ENCODE measurements around the gene TOP1.
A peak's percentile ranks its signal among the peaks of the same experiment; 100 is the strongest.
"Not testable (repeated sequence)": the region's sequence is repeated elsewhere in the genome, so short reads cannot be mapped to it uniquely, and the experiment has no call there.

Gene TOP1

DNA sequence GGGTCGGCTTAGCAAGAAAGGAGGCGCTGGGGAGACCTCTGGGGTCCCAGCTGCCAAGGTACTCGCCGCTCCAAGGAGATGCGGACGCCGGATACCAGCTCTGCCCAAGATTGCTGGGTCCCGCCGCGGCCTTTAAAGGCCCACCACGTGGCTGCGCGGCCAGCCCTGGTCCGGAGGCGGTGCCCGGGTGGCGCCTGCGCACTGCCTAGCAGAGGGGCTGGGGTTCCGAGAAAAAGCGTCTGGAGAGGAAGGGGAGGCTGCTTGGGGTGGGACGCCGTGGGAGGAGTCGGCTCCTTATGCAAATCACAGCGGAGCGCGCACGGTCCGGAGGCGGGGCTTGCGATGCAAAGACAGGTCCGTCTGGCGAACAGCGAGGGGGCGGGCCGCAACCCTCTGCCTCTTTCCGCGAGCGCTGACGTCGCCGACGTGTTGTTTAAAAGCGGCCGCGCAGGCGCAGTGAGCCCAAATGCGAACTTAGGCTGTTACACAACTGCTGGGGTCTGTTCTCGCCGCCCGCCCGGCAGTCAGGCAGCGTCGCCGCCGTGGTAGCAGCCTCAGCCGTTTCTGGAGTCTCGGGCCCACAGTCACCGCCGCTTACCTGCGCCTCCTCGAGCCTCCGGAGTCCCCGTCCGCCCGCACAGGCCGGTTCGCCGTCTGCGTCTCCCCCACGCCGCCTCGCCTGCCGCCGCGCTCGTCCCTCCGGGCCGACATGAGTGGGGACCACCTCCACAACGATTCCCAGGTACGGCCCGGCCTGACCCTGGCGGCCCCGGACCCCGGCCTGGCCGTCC, at the start of gene TOP1:
TSS of gene TOP1 (plus strand) at position 464 of the 791 bp plus-strand sequence. CDS start at position 710, 246 bp downstream.
- peak; percentile 100 for DNase-seq

- DNase-seq, result no peak
Observed at GRCh38 chr20:40979247-40979646, 49.4 kb upstream of the TOP1 start.

- DNase-seq, result no peak
Observed at GRCh38 chr20:40980106-40980827, 48.4 kb upstream of the TOP1 start.

DNA sequence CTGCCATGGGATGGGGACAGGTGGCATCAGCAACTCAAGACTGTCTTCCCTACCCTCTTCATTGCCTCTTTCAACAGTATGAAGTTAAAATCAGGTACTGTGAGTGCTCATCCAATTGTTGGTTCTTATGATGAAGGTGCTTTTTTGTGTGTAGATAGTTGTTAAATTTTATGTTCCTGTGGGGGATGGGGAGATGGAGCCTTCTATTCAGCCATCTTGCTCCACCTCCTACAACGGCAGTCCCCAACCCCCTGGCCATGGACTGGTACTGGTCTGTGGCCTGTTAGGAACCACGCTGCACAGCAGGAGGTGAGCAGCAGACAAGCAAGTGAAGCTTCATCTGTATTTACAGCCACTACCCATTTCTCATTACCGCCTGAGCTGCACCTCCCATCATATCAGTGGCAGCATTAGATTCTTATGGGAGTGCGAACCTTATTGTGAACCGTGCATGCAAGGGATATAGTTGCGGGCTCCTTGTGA, 47.8 kb upstream of the TOP1 start:
- no peak for DNase-seq

GRCh38 chr20:40982415-40983145, 46.0 kb upstream of the TOP1 start:
- no peak for DNase-seq

DNA sequence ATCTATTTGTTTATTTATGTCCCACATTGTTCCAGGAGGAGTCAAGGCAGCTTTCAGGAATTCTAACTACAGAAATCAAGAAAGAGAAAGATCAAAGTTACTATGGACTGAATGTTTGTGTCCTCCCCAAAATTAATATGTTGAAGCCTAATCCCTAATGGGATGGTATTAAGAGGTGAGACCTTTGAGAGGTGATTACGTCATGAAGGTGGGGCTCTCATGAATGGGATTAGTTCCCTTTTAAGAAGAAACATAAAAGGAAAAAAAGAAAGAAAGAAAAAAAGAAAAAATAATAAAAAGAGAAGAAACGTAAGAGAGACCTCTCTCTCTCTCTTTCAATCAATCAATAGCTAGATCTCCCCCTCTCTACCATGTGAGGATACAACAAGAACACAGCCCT, 44.7 kb upstream of the TOP1 start:
- DNase-seq, result no peak

DNA sequence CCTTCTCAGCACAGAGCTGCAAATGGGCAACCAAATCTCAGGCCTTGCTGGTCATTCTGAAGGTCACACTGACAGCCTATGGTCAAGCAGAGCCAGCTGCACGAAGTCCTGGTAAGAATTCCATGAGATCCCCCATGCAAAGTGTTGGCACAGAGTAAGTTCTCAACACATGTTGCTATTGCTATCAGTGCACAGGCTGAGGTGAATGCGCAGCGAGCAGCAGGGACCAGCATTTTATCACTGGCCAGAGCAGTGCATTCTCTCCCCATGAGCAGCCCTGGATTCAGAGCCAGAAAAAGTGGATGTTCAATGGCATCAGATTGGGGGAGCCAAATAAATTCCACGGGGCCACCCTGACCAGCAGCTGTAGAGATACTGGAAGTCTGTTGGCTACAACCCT, 44.1 kb upstream of the TOP1 start:
- no peak for DNase-seq

DNA sequence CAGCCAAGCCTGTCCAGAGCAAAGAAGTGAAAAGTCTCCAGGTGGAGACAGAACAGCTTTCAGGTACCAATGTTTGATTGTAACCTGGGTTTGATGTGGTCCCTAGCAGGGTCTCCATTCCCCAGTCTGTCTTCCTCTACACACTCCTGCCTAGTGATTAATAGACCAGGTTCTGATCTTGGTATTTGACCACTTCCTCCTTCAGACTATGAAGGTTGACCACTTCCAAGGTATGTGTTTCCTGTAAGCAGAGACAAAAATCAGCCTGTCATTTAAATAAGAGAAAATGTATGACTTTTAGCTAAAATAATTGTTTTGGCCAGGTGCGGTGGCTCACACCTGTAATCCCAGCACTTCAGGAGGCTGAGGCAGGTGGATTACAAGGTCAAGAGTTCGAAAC, 41.8 kb upstream of the TOP1 start:
- DNase-seq, result no peak

DNA sequence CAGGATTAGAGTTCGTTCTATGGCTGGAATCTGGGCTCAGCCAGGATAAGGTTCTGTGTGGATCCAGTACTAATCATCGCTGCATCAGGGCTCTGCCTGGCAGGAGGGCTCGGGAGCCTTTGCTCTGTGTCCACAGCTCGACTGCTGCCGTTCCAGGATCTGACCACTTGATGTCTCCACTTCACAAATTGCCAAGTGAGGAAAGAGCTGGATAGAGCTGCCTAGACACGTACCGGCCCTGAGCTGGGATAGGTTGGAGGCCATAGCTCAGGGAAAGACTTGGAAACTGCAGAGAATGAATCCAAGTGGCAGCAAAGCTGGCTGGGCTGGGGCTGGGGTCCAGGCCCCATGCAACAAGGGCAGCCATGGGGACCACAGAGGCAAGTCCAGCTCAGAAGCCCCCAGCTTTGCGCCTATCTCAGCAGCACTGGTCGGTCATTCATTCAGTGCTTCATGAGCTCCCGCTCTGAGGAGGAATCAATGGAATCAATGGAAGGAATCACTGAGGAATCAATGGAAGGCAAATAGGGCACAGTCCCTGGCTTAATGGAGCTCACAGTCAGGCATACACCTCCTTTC, 38.0 kb upstream of the TOP1 start:
- peak; percentile 94 for DNase-seq

DNA sequence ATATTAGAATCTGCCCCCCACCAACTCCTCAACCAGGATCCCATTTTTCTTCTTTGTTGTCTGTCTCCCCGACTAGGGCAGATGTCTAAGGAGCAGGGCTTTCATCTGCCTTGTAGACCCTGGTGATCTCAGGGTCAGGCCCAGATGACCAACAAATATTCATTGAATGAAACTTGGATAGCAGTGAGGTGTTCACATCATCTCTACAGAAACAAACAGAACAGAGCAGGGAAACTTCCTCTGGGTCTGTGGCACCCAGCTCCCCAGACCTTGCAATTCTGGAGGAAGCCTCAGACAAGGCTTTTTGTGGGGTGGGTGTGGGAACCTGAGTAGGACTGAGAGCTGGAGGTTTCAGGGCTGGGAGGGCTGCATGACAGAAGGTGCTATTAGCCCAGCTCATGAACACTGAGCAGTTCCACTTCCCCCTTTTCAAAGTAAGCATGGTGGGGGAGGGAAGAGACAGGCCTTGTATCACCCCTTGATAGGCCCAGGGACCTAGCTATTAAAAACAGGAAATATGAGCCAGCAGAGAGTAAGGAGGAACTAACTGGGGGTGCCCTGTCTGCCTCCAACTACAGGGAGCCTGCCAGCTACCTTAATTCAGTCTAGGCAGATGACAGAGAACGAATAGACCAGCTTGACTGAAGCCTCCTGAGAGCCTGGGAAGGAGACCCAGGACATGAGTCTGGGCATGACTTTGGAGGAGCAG, 37.3 kb upstream of the TOP1 start:
- DNase-seq, result no peak

- no peak for DNase-seq
Observed at GRCh38 chr20:40992349-40993113, 36.1 kb upstream of the TOP1 start.

GRCh38 chr20:40993794-40994540, 34.7 kb upstream of the TOP1 start:
- DNase-seq, result no peak

GRCh38 chr20:40996326-40996725, 32.3 kb upstream of the TOP1 start:
- DNase-seq, result no peak

GRCh38 chr20:40997116-40997515, 31.5 kb upstream of the TOP1 start:
- no peak for DNase-seq

GRCh38 chr20:40999841-41000240, 28.8 kb upstream of the TOP1 start:
- DNase-seq, result no peak

DNA sequence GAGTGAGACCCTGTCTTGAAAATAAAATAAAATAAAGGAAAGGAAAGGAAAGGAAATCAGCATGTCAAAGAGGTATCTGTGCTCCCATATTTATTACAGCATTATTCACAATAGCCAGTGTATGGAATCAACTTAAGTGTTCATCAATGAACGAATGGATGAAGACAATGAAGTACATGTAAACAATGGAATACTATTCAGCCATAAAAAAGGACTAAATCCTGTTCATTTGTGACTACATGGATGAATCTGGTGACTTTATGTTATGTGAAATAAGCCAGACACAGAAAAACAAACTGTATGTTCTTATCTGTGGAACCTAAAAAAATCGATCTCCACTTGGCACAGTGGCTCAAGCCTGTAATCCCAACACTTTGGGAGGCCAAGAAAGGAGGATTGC, 28.0 kb upstream of the TOP1 start:
- DNase-seq, result no peak

GRCh38 chr20:41001497-41001896, 27.1 kb upstream of the TOP1 start:
- no peak for DNase-seq

DNA sequence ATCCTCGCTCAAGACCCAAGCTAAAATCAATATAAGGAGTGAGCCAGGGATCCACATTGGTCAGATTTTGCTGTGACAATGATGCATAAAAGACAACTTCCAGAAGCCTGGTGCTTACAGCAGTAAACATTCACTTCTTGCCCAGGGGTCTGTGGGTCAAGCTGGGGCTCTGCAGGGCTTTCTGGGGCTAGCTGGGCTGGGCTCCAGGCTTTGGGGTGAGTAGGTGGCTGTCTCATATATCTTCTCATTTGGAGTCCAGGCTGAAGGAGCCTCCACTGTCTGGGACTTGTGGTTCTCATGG, 25.8 kb upstream of the TOP1 start:
- DNase-seq, result no peak

- no peak for DNase-seq
Observed at GRCh38 chr20:41003143-41003935, 25.3 kb upstream of the TOP1 start.

GRCh38 chr20:41003936-41004294, 24.7 kb upstream of the TOP1 start:
- DNase-seq, result not testable (repeated sequence)

Data from islet precursor cell (in vitro differentiated cells).